AG10803 (cell line): ENCODE results near the gene TAF1.
"Not testable (repeated sequence)": the region's sequence is repeated elsewhere in the genome, so short reads cannot be mapped to it uniquely, and the experiment has no call there.

Experiments
- DNase-seq: peaks from one replicate; pipeline ENCODE4 v3.0.0; 2010; ENCODE audit warnings: low read depth
- H3K4me3 ChIP-seq: 2 replicates; pipeline ENCODE4 v1.5.1; 2011; ENCODE audit warnings: mild to moderate bottlenecking, low read length, control low read depth
- TF ChIP-seq, protein P1 (sequence below): conservative IDR thresholded peaks from 2 replicates; pipeline ENCODE4 v1.5.1; 2011; ENCODE audit warnings: mild to moderate bottlenecking, low read length, control low read depth, inconsistent platforms

Gene TAF1

GRCh38 chrX:71365875-71366673 is at the start of gene TAF1:
Gene TAF1 (plus strand): TSS chrX:71366357. CDS start chrX:71366375, 18 bp downstream.
- TF ChIP-seq, protein P1, sequence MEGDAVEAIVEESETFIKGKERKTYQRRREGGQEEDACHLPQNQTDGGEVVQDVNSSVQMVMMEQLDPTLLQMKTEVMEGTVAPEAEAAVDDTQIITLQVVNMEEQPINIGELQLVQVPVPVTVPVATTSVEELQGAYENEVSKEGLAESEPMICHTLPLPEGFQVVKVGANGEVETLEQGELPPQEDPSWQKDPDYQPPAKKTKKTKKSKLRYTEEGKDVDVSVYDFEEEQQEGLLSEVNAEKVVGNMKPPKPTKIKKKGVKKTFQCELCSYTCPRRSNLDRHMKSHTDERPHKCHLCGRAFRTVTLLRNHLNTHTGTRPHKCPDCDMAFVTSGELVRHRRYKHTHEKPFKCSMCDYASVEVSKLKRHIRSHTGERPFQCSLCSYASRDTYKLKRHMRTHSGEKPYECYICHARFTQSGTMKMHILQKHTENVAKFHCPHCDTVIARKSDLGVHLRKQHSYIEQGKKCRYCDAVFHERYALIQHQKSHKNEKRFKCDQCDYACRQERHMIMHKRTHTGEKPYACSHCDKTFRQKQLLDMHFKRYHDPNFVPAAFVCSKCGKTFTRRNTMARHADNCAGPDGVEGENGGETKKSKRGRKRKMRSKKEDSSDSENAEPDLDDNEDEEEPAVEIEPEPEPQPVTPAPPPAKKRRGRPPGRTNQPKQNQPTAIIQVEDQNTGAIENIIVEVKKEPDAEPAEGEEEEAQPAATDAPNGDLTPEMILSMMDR, result no peak
- peak; percentile 98 for DNase-seq
- peak within 1 kb of the TSS; percentile 84 for H3K4me3 ChIP-seq

DNA sequence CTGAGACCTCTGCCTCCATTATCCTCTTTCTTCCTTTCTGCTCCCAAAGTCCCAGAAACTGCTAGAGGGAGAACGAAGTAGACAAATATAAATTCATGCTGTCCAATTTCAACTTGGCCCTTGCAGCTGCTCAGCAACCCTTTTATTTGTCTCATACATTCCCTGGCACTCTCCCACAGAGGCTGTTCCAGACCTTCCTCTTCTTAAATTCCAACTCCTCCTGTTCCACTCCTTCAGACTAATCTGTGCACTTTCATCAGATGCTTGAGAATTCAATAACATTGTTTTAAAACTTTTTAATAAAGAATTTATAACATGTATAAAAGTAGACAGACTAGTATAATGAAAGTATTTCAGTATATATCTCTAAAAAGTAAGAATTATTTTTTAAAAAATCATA is 49.2 kb upstream of the TAF1 start:
- not testable (repeated sequence) for H3K4me3 ChIP-seq
- DNase-seq, result peak; percentile 26

GRCh38 chrX:71320126-71320525 is 46.0 kb upstream of the TAF1 start:
- no peak overlapping the region for H3K4me3 ChIP-seq
- no peak for DNase-seq
- TF ChIP-seq, protein P1, result no peak

DNA sequence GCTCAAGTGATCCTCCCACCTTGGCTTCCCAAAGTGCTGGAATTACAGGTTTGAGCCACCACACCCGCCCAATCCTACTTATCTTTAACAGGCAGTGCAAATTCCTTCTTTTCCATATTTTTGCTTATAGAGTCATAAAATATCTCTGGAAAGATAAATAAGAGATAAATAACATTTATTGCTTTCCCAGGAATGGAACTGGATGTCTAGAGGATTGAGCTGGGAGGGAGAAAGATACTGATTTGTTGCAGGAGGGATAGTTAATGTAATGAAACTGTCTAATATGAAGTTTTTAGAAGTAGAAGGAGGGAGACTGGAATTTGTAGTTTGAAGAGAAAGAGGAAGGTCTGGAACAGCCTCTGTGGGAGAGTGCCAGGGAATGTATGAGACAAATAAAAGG is 44.4 kb upstream of the TAF1 start:
- TF ChIP-seq, protein P1, result no peak
- H3K4me3 ChIP-seq, result no peak overlapping the region
- DNase-seq, result no peak

GRCh38 chrX:71324452-71324851 is 41.7 kb upstream of the TAF1 start:
- not testable (repeated sequence) for H3K4me3 ChIP-seq, DNase-seq

DNA sequence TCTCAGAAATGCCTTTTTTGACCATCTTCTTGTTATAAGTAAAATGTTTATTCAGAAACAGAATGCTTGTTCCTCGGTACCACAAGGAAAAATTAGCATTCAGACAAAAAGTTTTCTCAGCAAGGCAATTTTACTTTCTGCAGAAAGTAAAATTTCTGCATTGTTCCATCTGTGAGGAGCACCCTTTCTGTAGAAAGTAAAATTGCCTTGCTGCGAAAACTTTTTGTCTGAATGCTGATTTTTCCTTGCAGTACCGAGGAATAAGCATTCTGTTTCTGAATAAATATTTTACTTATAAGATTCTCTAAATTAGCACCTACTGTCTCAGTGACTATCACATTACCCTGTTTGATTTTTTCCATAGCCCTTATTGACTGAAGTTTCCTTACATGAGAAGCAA is 39.8 kb upstream of the TAF1 start:
- H3K4me3 ChIP-seq, result no peak overlapping the region
- TF ChIP-seq, protein P1, result no peak
- DNase-seq, result no peak

GRCh38 chrX:71349151-71349665 is 16.9 kb upstream of the TAF1 start:
- H3K4me3 ChIP-seq, DNase-seq: not testable (repeated sequence)

GRCh38 chrX:71349867-71350266 is 16.3 kb upstream of the TAF1 start:
- H3K4me3 ChIP-seq, DNase-seq: not testable (repeated sequence)

DNA sequence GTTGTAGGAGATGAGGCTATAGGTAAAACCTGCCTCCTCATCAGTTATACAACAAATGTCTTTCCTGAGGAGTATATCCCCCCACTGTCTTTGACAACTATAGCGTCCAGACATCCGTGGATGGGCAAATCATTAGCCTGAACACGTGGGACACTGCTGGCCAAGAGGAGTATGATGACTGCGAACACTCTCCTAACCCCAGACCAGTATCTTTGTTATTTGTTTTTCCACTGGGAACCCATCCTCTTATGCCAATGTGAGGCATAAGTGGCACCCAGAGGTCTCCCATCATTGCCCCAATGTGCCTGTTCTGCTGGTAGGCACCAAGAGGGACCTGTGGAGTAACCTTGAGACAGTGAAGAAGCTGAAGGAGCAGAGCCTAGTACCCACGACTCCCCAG is 13.7 kb upstream of the TAF1 start:
- H3K4me3 ChIP-seq, DNase-seq: not testable (repeated sequence)

- DNase-seq, result no peak
- TF ChIP-seq, protein P1, result no peak
Observed at GRCh38 chrX:71364221-71364620, 1.9 kb upstream of the TAF1 start.

More at GRCh38 chrX:71364221-71364620, 1.9 kb upstream of the TAF1 start:
- H3K4me3 ChIP-seq, result no peak overlapping the region
